HEK293 (cell line): Measurements from ENCODE around the gene NLE1.

Experiments
- CTCF ChIP-seq: fragments of 450-650 bp; formaldehyde crosslinking; IDR thresholded peaks from 2 replicates; pipeline ENCODE4 v1.5.1; 2016; ENCODE audit warnings: missing biosample characterization, missing genetic modification characterization
- ZNF366 ChIP-seq: fragments of 450-650 bp; formaldehyde crosslinking; conservative IDR thresholded peaks from 2 replicates; pipeline ENCODE4 v1.5.1; 2016; ENCODE audit warnings: missing biosample characterization, missing genetic modification characterization
- ZNF501 ChIP-seq: fragments of 450-650 bp; formaldehyde crosslinking; IDR thresholded peaks from 2 replicates; pipeline ENCODE4 v1.5.1; 2016; ENCODE audit warnings: missing biosample characterization, missing genetic modification characterization

DNA sequence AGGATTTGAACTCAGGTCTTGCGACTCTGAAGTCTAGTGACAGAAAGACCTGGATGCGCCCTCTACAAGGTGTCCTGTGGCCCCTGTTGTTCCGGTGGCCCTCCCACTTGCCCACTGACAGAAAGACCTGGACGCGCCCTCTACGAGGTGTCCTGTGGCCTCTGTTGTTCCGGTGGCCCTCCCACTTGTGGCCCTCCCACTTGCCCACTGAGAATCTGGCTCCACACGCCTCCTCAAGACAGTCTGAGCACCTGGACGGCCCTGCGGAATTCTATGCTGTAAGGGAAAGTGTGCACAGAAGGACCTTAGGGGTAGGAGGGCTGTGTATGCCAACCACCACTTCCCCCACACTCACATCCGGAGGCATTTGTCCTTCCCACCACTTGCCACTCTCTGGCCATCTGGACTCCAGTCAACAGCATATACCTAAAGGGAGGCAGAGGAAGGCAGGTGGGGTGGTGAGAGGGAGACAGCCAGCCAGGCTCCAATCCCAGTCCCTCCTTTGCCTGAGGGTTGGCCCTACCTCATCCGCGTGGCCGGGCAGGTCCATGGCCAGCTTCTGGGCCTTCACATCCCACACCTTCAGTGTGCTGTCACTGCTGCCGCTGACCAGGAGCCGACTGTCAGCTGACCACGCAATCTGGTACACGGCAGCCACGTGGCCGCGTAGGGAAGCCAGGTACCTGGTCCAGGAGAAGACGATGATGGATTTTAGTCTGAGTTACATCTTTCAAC is 9.1 kb downstream of the NLE1 start:
- TF ChIP-seq ZNF501 (tag by site-specific recombination) (no peak), ZNF366 (tag by site-specific recombination) (no peak), CTCF (no peak)
